NCI-H69 (cell line): ENCODE measurements around the gene TSGA10.
"Not testable (repeated sequence)": the region's sequence is repeated elsewhere in the genome, so short reads cannot be mapped to it uniquely, and the experiment has no call there.

ENCODE experiments used
- DNase-seq: peaks from one replicate; lab custom pipeline; 2025; lab: John Stamatoyannopoulos, UW

The TSGA10 gene, protein sequence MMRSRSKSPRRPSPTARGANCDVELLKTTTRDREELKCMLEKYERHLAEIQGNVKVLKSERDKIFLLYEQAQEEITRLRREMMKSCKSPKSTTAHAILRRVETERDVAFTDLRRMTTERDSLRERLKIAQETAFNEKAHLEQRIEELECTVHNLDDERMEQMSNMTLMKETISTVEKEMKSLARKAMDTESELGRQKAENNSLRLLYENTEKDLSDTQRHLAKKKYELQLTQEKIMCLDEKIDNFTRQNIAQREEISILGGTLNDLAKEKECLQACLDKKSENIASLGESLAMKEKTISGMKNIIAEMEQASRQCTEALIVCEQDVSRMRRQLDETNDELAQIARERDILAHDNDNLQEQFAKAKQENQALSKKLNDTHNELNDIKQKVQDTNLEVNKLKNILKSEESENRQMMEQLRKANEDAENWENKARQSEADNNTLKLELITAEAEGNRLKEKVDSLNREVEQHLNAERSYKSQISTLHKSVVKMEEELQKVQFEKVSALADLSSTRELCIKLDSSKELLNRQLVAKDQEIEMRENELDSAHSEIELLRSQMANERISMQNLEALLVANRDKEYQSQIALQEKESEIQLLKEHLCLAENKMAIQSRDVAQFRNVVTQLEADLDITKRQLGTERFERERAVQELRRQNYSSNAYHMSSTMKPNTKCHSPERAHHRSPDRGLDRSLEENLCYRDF

DNA sequence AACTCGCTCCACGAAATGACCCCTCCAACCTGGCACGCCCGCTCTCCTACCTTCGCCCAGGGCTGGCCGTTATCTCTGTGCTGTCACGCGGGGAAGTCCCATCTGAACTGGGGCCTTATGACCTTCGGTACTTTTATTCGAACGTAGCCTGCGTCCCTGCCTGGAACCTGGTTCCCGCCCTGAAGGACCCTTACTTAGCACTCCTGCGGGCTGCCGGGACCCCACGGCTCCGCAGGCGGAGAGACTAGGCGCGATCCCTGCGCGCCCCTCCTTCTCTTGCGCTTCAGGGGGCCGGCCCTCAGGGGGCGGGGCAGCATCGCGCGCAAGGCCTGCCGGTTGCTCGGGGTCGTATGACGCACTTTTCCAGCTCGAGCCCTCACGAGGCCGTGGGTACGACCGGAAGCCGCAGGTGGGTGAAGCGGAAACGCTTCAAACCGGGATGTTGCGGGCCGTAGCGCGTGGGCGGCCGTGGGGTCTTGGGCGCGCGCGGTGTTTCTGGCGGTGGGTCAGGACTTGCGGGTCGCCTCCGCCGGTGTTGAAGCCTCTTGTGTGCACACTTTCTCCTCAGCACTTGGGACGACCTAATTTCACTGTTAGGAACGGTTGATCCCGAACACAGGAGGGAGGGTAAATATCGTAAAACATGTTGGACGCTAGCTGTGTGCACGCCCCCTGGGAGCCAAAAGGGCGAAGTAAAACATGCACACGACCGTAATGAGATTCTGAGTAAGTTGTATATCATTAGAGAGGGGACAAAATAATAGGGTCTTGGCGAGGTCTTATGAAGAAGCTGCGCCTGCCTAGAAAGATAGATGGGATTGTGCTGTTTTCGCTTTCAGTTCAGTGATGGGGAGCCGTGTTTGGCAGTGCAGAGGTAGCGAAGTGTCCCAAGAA, at the start of gene TSGA10, which contains the start of gene LIPT1:
TSGA10 (minus strand) TSS at position 300 of the 894 bp plus-strand sequence. CDS start 45,503 bp downstream, outside the sequence.
LIPT1 (plus strand) TSS at position 325 of the 894 bp plus-strand sequence. CDS start 6,991 bp downstream, outside the sequence.
- DNase-seq: peak; percentile 92

DNA sequence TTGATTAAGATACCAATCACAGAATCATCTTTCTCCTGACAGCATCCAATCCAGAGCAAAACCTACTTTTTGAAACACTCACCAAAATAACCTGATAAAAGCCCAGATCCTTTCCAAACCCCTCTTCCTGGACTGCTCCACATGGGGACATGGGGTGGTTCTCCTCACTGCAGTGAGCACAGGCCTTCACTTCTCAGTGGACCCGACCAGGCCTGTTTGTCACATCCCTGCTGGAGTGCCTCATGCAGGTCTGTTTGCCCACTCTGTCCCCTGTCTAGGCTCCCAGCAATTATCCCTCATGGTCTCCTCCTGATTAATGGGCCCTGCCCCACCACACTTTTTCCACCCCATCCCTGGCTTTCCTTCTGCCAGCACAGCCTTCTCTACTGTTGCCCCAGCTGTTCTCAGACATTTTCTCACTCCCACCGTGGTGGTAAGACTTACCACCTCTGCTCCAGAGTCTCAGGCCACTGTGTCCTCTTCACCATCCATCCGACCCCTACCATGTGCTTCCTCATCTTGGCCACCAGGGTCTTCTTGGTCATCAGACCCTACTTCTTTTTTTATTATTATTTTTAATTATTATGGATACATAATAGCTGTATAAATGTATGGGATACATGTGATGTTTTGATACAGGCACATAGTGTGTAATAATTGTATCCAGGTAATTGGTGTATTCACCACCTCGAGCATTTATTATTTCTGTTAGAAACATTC, 47.4 kb upstream of the TSGA10 start:
- DNase-seq: no peak

DNA sequence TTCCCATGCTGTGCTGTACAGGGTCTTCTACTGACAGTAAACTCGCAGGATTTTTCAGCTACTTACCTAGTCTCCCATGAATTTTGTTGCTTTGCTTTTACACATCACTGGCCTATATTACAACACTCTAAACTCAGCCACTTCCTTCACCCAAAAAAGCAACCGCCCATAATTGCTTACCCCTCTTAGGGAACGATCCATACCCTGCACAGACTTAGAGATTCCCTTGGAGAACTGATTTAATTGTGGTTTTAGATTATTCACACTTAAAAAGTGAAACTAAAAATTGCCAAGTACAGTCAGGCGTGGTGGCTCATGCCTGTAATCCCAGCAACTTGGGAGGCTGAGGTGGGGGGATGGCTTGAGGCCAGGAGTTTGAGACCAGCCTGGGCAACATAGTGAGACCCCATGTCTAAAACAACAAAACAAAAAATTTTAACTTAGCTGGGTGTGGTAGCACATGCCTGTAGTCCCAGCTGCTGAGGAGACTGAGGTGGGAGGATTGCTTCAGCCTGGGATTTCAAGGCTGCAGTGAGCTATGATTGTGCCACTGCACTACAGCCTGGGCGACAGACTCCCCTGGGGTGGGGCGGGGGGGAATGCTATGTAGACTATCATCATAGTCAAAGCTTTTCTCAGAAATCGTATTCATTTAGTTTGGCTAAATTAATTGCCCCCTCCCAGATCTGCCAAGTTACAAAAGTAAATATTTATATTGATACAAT, 45.5 kb upstream of the TSGA10 start:
- peak; percentile 19 for DNase-seq

DNA sequence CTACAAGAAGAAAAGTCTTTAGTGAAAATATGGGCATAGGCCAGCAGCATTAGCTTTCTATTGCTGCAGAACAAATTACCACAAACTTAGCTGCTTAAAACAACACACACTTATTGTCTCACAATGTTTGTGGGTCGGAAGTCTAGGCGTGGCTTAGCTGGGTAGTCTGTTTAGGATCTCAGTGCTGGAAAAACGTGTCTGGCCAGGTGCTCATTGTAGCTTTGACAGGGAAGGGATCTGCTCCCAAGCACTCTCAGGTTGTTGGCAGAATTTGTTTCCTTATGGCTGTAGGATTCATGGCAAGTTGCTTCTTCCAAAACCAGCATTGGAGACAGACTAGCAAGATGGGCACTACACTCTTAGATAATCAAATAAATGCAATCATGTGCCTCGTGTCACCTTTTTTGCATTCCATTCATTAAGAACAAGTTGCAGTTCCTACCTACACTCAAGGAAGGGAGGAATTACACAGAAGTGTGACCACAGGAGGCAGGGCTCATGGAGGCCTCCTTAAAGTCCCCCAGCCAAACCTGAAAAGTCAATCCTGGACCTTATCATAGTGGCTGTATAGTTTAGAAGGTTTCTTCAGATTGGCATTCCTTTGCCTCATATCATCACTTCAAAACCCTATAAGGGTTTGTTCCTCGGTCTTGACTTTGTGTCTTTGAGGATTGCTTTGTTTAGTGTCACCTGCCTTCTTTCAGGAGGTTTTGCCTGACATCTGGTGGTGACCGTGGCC, 43.5 kb upstream of the TSGA10 start:
- DNase-seq: no peak

DNA sequence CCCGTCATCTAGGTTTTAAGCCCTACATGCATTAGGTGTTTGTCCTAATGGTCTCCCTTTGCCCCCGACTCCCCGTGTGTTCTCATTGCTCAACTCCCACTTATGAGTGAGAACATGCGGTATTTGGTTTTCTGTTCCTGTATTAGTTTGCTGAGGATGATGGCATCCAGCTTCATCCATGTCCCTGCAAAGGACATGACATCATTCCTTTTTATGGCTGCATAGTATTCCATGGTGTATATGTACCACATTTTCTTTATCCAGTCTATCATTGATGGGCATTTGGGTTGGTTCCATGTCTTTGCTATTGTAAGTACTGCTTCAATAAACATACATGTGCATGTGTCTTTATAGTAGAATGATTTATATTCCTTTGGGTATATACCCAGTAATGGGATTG, 37.6 kb upstream of the TSGA10 start:
- not testable (repeated sequence) for DNase-seq

DNA sequence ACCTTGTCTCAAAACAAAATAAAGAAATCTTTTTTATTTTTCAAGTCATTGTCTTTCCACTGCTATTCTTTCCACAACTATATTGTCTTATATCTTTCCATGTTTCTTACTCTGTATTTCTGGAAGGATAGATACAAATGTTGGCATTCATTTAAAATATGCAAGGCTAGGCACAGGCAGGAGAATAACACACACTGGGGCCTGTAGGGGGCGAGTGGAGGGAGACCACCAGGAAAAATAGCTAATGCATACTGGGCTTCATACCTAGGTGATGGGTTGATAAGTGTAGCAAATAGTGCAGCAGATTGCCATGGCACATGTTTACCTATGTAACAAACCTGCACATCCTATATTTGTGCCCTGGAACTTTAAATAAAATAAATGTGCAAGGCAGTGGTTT, 35.8 kb upstream of the TSGA10 start:
- DNase-seq: no peak

DNA sequence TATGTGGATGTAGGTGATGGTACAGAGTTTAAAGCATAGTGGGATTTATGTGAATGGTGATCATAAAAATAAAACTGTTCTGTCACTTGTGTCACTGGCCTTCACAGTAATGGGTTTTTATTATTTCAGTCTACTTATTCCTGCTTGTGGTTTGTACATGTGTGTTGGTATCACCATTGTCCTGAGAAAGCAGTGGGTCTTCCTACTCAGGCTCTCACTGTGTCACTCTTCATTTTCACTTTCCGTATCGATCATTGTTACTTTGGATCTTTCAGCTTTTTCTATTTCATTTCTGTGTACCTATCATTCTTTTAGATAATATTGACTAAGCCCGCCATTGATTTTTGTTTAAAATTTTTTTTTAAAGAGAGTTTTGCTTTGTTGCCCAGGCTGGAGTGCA, 33.6 kb upstream of the TSGA10 start:
- DNase-seq: no peak

DNA sequence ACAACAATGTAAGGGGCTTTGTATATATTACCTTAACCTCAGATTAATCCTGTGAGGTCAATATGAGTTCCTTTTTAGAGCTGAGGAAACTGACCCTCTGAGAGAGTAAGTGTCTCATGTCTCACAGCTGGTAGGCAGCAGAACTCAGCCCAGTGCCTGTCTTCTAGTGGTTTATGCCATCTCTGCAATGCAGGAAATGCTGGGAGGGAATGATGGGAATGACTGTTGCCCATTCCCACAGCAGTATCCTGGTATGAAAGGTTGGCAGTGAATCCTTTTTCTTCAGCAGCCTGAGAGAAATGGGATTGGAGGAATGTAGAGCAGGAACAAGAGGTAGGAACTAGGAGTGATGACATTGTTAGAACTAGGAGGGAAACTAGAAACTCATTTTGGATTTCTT, 32.3 kb upstream of the TSGA10 start:
- no peak for DNase-seq

DNA sequence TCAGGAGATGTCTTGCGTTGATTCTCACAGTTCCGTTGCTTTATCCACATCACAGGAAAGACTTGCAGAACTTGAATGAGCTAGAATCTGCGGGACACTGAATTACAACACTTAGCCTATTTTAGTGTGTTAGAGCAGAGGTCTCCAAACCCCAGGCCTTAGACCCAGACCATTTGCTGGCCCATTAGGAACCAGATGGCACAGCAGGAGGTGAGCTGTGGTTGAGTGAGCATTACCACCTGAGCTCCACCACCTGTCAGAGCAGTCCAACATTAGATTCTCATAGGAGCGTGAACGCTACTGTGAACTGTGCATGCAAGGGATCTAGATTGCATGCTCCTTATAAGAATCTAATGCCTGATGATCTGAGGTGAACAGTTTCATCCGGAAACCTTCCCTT, 30.1 kb upstream of the TSGA10 start:
- DNase-seq: peak; percentile 42

DNA sequence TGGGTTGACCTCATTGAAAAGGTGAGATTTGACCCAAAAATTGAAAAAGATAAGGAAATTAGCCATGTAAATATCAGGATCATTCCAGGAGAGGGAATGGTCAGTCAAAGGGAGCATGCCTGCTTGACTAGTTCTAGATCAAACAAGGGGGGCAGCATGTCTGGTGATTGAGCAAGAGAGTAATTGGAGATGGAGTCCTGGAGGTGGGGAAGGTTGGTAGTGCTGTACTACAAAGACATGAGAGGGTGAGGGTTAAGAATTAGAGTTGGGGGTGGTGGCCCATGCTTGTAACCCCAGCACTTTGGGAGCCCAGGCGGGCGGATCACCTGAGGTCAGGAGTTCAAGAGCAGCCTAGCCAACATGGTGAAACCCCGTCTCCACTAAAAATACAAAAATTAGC, 28.3 kb upstream of the TSGA10 start:
- no peak for DNase-seq

DNA sequence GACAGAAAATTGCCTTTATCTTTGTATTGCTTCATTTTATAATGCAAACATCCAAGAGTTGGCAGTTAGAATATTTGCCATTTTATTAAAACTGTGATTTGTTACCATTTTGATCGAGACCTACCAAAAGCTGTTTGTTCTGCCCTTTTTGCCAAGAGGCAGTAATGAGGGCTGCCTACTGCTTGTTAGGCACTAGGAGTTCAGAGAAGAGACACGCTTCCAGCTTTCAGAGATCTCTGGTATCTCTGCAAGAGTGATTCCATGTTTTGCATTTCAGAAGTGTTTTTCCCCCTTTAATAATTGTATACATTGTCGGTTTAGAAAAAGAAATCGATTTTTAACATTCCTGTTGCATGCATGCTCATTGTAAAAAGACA, 26.9 kb upstream of the TSGA10 start:
- peak; percentile 34 for DNase-seq

DNA sequence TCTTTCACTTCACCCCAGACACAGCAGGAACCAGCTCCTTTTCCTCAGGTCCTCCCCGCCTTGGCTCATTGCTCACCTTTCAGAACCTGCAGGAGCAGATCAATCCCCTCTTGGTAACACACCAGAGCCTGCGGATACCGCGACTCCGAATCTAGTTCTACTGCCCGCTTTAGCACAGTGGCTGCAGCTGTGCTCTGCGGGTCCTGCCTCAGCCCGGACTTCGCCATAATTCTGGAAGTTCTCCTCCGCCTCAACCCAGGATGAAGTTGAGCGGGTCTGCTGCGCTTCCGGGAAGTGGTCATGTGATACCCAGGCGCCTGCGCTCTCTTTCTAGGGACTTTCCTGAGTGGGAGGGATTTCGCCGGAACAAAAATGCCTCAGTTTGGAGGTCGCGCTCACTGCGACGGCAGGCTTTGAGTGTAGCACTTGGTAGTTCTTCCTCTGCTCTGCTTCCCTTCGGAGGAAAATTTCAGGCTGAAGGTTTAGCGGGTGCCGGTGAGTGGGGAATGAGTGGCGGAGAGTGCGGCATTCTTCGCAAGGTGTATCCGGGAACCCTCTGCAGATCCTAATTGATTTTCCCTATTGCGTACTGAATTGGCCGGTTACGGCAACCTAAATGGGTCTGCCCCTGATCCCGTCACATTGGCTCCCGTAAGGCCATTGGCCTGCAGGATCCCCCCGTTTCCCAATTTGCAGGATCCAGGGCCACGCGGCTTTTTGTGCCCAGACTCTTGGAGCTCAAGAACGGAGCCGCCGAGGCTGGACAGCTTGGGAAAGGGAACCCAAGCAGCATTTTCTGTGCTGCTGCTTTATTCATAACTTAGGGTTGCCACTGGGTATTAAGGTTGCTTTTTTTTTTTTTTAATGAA, 26.2 kb upstream of the TSGA10 start, which contains the start of the genes MITD1 and MRPL30:
MITD1 (minus strand) TSS at position 304 of the 869 bp plus-strand sequence; CDS start at position 227, 77 bp downstream.
MRPL30 (plus strand) TSS at position 430 of the 869 bp plus-strand sequence. CDS start 5,020 bp downstream, outside the sequence.
- peak; percentile 92 for DNase-seq

DNA sequence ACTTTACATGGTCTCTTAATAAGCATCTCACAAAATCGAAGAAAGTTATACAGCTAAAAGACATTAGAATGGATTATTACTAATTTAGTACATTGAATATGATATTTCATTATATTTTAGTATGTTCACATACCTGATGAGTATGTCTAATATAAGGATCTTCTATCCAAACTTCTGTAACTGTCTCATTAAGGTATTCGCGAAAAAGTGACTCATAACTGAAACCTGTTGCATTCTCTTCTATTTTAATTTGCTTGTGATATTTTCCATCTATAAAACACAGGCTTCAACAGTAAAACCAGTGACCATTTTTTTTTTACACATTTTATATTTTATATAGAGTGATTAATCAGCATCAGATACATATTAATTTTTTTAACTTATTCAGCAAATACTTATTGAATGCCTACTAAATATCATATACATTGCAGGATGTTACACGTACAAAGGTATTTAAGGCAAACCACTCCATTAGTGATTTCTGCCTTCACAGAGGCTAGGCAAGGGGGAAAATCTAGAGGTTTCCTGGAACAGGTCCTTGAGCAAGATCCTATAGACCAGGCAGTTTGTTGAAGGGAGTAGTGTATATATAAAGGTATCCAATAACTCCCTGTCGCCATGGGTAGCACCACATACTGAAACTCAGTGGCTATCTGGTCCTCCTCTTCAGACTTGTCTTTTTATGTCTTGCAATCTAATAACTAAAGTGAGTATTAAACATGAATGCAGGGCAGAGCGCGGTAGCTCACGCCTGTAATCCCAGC, 16.8 kb upstream of the TSGA10 start:
- DNase-seq: no peak

DNA sequence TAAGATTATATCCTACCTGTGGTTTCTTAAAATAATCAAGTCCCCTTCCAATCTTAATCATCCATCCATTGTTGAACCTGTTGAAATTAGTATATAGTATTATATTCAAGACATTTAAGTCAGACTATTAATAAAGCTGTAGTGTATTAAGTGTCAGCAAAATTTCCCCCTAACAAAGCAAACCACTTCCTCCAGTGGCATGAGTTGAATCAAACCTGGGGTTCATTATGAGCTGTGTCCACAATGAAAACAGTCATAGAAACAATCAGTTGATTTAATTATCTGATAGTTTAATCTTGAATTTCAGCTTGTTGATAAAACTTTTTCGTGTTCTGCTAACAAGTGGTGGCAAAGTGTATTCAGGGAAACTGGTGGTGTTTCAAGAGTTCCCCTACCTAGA, 14.8 kb upstream of the TSGA10 start:
- DNase-seq: no peak

DNA sequence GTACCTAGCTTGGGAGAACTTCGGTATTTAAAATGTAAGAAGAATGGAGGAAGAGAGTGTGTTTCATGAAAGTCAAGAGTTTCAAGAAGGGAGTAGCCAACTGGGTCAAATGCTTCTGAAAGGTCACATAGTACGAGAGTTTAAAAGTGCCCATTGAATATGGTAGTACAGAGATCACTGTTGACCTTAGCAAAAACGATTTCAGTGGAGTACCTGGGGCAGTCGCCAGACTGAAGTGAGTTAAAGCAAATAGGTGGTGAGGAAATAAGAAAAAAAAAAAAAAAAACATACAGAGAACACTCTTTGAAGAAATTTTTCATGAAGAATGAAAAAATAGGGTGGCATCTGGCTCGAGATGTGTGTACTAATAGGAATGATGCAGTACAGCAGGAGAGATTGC, 11.5 kb upstream of the TSGA10 start:
- DNase-seq: no peak

DNA sequence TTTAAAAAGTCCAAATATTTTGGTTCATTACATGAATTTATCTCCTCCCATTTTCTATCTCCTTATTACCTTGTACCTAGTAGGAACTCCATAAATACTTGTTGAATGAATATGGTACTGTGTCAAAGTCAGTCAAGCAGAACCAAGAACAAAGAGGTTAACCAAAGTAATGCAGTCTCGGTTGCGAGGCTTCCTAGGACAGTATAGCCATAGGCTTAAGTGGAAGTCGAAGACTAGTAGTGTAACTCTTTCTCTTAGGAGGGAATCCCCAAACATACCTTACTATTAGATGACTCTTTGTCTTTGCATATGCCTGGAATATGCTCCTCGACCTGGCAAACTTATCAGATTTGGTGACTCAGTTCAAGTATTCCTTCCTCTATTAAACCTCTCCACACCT, 4.9 kb upstream of the TSGA10 start:
- DNase-seq: no peak

DNA sequence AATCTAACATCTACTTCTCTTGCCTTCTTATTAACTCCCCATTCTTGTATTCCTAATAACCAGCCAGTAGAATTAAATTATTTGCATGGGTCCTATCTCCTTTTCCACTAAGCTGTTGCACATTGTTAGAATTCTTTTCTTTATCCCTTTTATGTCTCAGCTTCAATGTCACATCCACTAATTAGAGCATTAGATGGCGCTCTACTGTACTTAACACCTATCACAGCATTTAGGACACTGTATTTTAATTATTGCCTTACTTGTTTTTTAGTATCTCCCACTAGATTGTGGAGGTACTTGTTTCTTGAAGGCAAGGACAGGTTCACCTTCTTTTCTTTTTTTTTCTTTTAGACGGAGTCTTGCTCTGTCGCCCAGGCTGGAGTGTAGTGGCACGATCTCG, 3.9 kb upstream of the TSGA10 start:
- no peak for DNase-seq

DNA sequence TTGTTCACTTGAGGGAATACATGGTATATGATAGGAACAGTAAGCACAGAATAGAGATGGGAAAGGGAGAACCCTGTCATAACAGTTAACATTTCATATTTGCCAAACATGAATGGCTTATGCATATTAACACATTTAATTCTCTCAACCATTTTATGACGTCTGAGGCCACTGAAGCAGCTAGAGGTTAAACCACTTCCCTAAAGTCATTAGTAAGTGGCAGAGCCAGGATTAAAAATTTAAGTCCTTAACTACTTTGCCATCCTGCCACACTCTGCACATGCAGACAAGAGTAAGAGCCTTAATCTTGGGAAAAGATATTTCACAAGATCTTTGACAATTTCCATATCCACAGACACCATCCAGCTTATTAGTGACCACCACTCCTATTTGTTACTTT, 2.1 kb upstream of the TSGA10 start:
- DNase-seq: no peak
